Measurements from ENCODE around the gene QSER1. TPM values are rescaled to one million over a fixed set of nuclear protein-coding genes. Genes with fewer than 3 reads are reported as not detected.
"Not testable (repeated sequence)": the region's sequence is repeated elsewhere in the genome, so short reads cannot be mapped to it uniquely, and the experiment has no call there.

QSER1 gene
- total and polyA plus RNA-seq, 3 experiments from 2014 or later: 0.93 to 12.3 (median 10.6) TPM

- no peak overlapping the region for H3K4me3 ChIP-seq (ENCODE audit: low read length)
- Mint-ChIP-seq H3K27ac (no peak overlapping the region), H3K27me3 (no peaks in the 10 kb centered on the region), H3K4me1 (no peaks in the 10 kb centered on the region), H3K36me3 (peaks cover 0 to 31% (median 3%) of the 10 kb centered on the region in 3 donors), H3K9me3 (no peaks in the 10 kb centered on the region), H3K4me3 (no peak overlapping the region)
- no peaks in the 10 kb centered on the region for H3K9me3 ChIP-seq (ENCODE audit: low read length)
- CTCF ChIA-PET: interaction anchor here (1.2 to 10.5 kb wide), 4 partner anchors 7 to 112 kb away, joined by 3 to 132 read pairs (median 4); no protein-coding TSS in a partner anchor
- H3K27me3 ChIP-seq (ENCODE audit: insufficient read depth, low read length, poor library complexity, severe bottlenecking): no peaks in the 10 kb centered on the region
- no peaks in the 10 kb centered on the region for H3K36me3 ChIP-seq (ENCODE audit: insufficient read depth, low read length)
- POLR2A ChIA-PET: no interaction called here
- DNase-seq: peak in 2 of 5 donors; percentile 29 to 48
- H3K4me1 ChIP-seq (ENCODE audit: insufficient read depth, low read length): no peaks in the 10 kb centered on the region
- no peak overlapping the region for H3K27ac ChIP-seq (ENCODE audit: low read depth, low read length)
Observed at GRCh38 chr11:32960553-32961164, 68.0 kb downstream of the QSER1 start.

- no peaks in the 10 kb centered on the region for H3K4me1 Mint-ChIP-seq
- no peak for DNase-seq
- ChIA-PET POLR2A (no interaction called here), CTCF (interaction anchor here (1.2 to 10.5 kb wide), 3 partner anchors 9 to 107 kb away, joined by 3 to 132 read pairs (median 6); no protein-coding TSS in a partner anchor)
- no peak overlapping the region for H3K27ac Mint-ChIP-seq
- Histone ChIP-seq H3K4me3 (ENCODE audit: low read length) (no peak overlapping the region), H3K27ac (ENCODE audit: low read depth, low read length) (no peak overlapping the region), H3K4me1 (ENCODE audit: insufficient read depth, low read length) (no peaks in the 10 kb centered on the region), H3K27me3 (ENCODE audit: insufficient read depth, low read length, poor library complexity, severe bottlenecking) (no peaks in the 10 kb centered on the region), H3K36me3 (ENCODE audit: insufficient read depth, low read length) (no peaks in the 10 kb centered on the region), H3K9me3 (ENCODE audit: low read length) (no peaks in the 10 kb centered on the region)
- no peaks in the 10 kb centered on the region for H3K9me3 Mint-ChIP-seq
- H3K27me3 Mint-ChIP-seq: no peaks in the 10 kb centered on the region
- H3K36me3 Mint-ChIP-seq: peaks cover 0 to 34% (median 5%) of the 10 kb centered on the region in 3 donors
- no peak overlapping the region for H3K4me3 Mint-ChIP-seq
Observed at GRCh38 chr11:32962016-32962415, 69.4 kb downstream of the QSER1 start.

DNA sequence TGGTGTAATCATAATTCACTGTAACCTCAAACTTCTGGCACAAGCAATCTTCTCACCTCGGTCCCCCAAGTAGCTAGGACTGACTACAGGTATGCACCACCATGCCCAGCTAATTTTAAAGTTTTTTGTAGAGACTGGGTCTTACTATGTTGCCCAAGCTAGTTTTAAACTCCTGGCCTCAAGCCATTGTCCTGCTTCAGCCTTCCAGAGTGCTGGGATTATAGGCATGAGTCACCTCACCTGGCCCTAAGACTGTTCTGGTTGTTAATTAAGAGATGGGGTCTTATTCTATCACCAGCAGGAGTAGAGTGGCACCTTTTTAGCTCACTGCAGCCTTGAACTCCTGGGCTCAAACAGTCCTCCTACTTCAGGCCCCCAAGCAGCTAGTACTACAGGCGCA, 71.1 kb downstream of the QSER1 start:
- Mint-ChIP-seq H3K4me1 (no peaks in the 10 kb centered on the region), H3K27me3 (no peaks in the 10 kb centered on the region), H3K27ac (peak overlapping the region in 1 of 8 donors; percentile 38), H3K4me3 (no peak overlapping the region), H3K36me3 (peaks cover 0 to 29% (median 5%) of the 10 kb centered on the region in 3 donors), H3K9me3 (no peaks in the 10 kb centered on the region)
- no peak overlapping the region for H3K4me3 ChIP-seq (ENCODE audit: low read length)
- H3K4me1 ChIP-seq (ENCODE audit: insufficient read depth, low read length): no peaks in the 10 kb centered on the region
- no peak overlapping the region for H3K27ac ChIP-seq (ENCODE audit: low read depth, low read length)
- no peaks in the 10 kb centered on the region for H3K27me3 ChIP-seq (ENCODE audit: insufficient read depth, low read length, poor library complexity, severe bottlenecking)
- no peak for DNase-seq
- H3K9me3 ChIP-seq (ENCODE audit: low read length): no peaks in the 10 kb centered on the region
- ChIA-PET CTCF (interaction anchor here (0.7 to 3.4 kb wide), 4 partner anchors 96 to 105 kb away, joined by 3 to 22 read pairs (median 4); no protein-coding TSS in a partner anchor), POLR2A (no interaction called here)
- no peaks in the 10 kb centered on the region for H3K36me3 ChIP-seq (ENCODE audit: insufficient read depth, low read length)

GRCh38 chr11:32968541-32968940, 75.9 kb downstream of the QSER1 start:
- Histone ChIP-seq H3K4me3 (ENCODE audit: low read length) (no peak overlapping the region), H3K4me1 (ENCODE audit: insufficient read depth, low read length) (no peaks in the 10 kb centered on the region), H3K27ac (ENCODE audit: low read depth, low read length) (no peak overlapping the region), H3K27me3 (ENCODE audit: insufficient read depth, low read length, poor library complexity, severe bottlenecking) (no peaks in the 10 kb centered on the region), H3K9me3 (ENCODE audit: low read length) (no peaks in the 10 kb centered on the region), H3K36me3 (ENCODE audit: insufficient read depth, low read length) (no peaks in the 10 kb centered on the region)
- CTCF ChIA-PET: interaction anchor here (1.8 to 4.0 kb wide), 3 partner anchors 9 to 97 kb away, joined by 4 to 15 read pairs (median 5); partner anchors contain the start of gene TCP11L1
- no peak for DNase-seq
- Mint-ChIP-seq H3K27ac (peak overlapping the region in 2 of 8 donors; percentile 43 to 69), H3K9me3 (no peaks in the 10 kb centered on the region), H3K4me1 (no peaks in the 10 kb centered on the region), H3K27me3 (no peaks in the 10 kb centered on the region), H3K36me3 (peaks cover 3 to 41% (median 8%) of the 10 kb centered on the region in 3 donors), H3K4me3 (no peak overlapping the region)
- POLR2A ChIA-PET: interaction anchor here (1.2 kb wide), 1 partner anchor 12 kb away, joined by 3 read pairs; no protein-coding TSS in a partner anchor

DNA sequence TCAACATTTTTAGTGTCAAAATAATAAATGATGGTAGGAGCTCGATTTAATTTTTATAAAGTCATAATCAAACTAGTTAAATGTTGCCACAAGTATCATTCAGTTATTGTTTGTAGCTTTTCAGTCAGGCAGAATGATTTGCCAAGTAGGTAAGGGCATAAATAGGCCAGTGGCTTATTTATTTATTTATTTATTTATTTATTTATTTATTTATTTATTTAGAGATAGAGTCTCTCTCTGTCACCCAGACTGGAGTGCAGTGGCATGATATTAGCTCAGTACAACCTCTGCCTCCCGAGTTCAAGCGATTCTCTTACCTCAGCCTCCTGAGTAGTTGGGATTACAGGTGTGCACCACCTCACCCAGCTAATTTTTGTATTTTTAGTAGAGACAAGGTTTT, 79.6 kb downstream of the QSER1 start:
- H3K27ac ChIP-seq (ENCODE audit: low read depth, low read length); H3K4me1 Mint-ChIP-seq; H3K4me3 ChIP-seq (ENCODE audit: low read length); H3K9me3 ChIP-seq (ENCODE audit: low read length); POLR2A ChIA-PET; DNase-seq; H3K36me3 ChIP-seq (ENCODE audit: insufficient read depth, low read length); H3K27me3 ChIP-seq (ENCODE audit: insufficient read depth, low read length, poor library complexity, severe bottlenecking); H3K9me3 Mint-ChIP-seq; H3K4me1 ChIP-seq (ENCODE audit: insufficient read depth, low read length); CTCF ChIA-PET; H3K27ac Mint-ChIP-seq; H3K27me3 Mint-ChIP-seq; H3K4me3 Mint-ChIP-seq: not testable (repeated sequence)
- H3K36me3 Mint-ChIP-seq: peaks cover 3 to 51% (median 9%) of the 10 kb centered on the region in 3 donors

DNA sequence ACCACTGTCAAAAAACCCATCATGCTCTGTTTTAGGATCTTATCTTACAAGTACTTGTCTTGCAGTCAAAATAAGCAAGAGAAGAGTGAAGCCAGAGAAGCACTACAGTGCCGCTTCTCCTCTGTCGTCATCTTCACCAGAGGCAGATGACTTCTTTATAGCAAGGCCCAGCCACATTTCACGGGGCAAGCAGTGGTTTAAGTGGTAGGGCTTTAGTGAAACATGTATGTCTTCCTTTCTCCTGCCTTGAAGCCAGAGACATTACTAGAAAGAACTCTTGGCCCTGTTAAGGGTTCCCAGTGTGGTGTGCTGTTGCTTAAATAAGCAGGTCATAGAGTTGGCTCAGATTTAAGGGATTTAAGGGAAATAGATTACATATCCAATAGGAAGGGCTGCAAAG, 80.2 kb downstream of the QSER1 start:
- no peak for DNase-seq
- no peaks in the 10 kb centered on the region for H3K36me3 ChIP-seq (ENCODE audit: insufficient read depth, low read length)
- POLR2A ChIA-PET: no interaction called here
- CTCF ChIA-PET: no interaction called here
- no peak overlapping the region for H3K27ac Mint-ChIP-seq
- no peaks in the 10 kb centered on the region for H3K27me3 Mint-ChIP-seq
- no peak overlapping the region for H3K4me3 Mint-ChIP-seq
- no peak overlapping the region for H3K27ac ChIP-seq (ENCODE audit: low read depth, low read length)
- no peaks in the 10 kb centered on the region for H3K9me3 Mint-ChIP-seq
- no peaks in the 10 kb centered on the region for H3K27me3 ChIP-seq (ENCODE audit: insufficient read depth, low read length, poor library complexity, severe bottlenecking)
- H3K4me3 ChIP-seq (ENCODE audit: low read length): no peak overlapping the region
- no peaks in the 10 kb centered on the region for H3K4me1 ChIP-seq (ENCODE audit: insufficient read depth, low read length)
- H3K9me3 ChIP-seq (ENCODE audit: low read length): no peaks in the 10 kb centered on the region
- H3K36me3 Mint-ChIP-seq: peaks cover 3 to 55% (median 9%) of the 10 kb centered on the region in 3 donors
- no peaks in the 10 kb centered on the region for H3K4me1 Mint-ChIP-seq

DNA sequence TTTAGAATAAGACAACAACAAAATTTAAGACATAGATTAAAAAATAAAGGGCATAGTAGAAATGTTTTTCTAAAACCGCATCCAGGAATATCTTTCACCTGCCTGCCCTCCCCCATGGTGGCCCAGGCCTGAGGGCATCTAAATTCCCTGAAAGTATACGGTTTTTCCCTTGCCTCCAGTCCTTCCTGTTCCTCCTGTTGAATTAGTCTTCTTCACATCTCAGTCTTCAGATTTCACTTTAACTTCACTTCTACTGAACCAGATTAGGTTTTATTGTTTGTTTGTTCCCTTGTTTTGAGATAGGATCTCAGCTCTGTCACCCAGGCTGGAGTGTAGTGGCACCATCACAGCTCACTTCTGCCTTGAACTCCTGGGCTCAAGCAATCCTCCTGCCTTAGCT, 90.0 kb downstream of the QSER1 start:
- Mint-ChIP-seq H3K4me3 (no peak overlapping the region), H3K27ac (peak overlapping the region in 1 of 8 donors; percentile 19), H3K36me3 (peaks cover 0 to 3% (median 2%) of the 10 kb centered on the region in 3 donors), H3K9me3 (no peaks in the 10 kb centered on the region), H3K27me3 (no peaks in the 10 kb centered on the region), H3K4me1 (no peaks in the 10 kb centered on the region)
- Histone ChIP-seq H3K36me3 (ENCODE audit: insufficient read depth, low read length) (no peaks in the 10 kb centered on the region), H3K27ac (ENCODE audit: low read depth, low read length) (no peak overlapping the region), H3K9me3 (ENCODE audit: low read length) (no peaks in the 10 kb centered on the region), H3K27me3 (ENCODE audit: insufficient read depth, low read length, poor library complexity, severe bottlenecking) (no peaks in the 10 kb centered on the region), H3K4me1 (ENCODE audit: insufficient read depth, low read length) (no peaks in the 10 kb centered on the region), H3K4me3 (ENCODE audit: low read length) (no peak overlapping the region)
- ChIA-PET CTCF (interaction anchor here (0.8 to 2.5 kb wide), 2 partner anchors 10 to 84 kb away, joined by 3 to 9 read pairs; no protein-coding TSS in a partner anchor), POLR2A (no interaction called here)
- no peak for DNase-seq

DNA sequence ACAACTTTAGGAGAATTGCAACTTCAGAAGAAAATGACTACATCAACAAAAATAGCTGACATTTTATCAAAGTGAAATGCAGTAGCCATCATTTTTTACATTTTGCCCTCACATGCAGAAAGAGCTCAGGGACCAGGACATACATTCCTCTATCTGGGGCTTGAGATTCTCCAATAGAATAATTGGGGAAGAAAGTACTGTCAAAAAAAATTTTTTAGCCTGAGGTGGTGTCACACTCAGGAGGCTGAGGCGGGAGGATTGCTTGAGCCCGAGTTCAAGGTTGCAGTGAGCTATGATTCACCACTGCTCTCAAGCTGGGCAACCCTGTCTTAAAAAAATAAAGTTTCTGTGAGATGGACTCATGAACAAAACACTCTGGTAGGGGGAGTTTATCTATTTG, 90.9 kb downstream of the QSER1 start:
- Mint-ChIP-seq H3K27ac (no peak overlapping the region), H3K27me3 (no peaks in the 10 kb centered on the region), H3K4me3 (no peak overlapping the region), H3K36me3 (peaks cover 0 to 3% (median 0%) of the 10 kb centered on the region in 3 donors), H3K9me3 (no peaks in the 10 kb centered on the region), H3K4me1 (no peaks in the 10 kb centered on the region)
- Histone ChIP-seq H3K27ac (ENCODE audit: low read depth, low read length) (no peak overlapping the region), H3K4me3 (ENCODE audit: low read length) (no peak overlapping the region), H3K36me3 (ENCODE audit: insufficient read depth, low read length) (no peaks in the 10 kb centered on the region), H3K27me3 (ENCODE audit: insufficient read depth, low read length, poor library complexity, severe bottlenecking) (no peaks in the 10 kb centered on the region), H3K4me1 (ENCODE audit: insufficient read depth, low read length) (no peaks in the 10 kb centered on the region), H3K9me3 (ENCODE audit: low read length) (no peaks in the 10 kb centered on the region)
- ChIA-PET POLR2A (no interaction called here), CTCF (no interaction called here)
- DNase-seq: no peak

Measured in CD8-positive, alpha-beta memory T cell (primary cell).